Liver (tissue), 3 donors: ENCODE data around the gene AKAP7.

Source experiments
- HNF4A ChIP-seq, 2 donors: conservative IDR thresholded peaks; 2 replicates each; pipeline ENCODE4 v1.6.1; 2016; ENCODE audit warnings: antibody characterized with exemption in 2 of 2, mild to moderate bottlenecking in 2 of 2
- JUND ChIP-seq, 2 donors: IDR thresholded peaks; 2 replicates each; pipeline ENCODE4 v1.6.1; 2016; ENCODE audit warnings: antibody characterized with exemption in 2 of 2
- MAX ChIP-seq: IDR thresholded peaks from 2 replicates; pipeline ENCODE4 v1.6.1; 2016; ENCODE audit warnings: antibody characterized with exemption
- NR2F2 ChIP-seq: IDR thresholded peaks from 2 replicates; pipeline ENCODE4 v1.6.1; 2016; ENCODE audit warnings: antibody characterized with exemption
- RAD21 ChIP-seq, 2 donors: IDR thresholded peaks; 2 replicates each; pipeline ENCODE4 v1.6.1; 2016; ENCODE audit warnings: antibody characterized with exemption in 2 of 2, mild to moderate bottlenecking in 2 of 2
- TAF1 ChIP-seq: conservative IDR thresholded peaks from 2 replicates; pipeline ENCODE4 v1.6.1; 2016; ENCODE audit warnings: antibody characterized with exemption, mild to moderate bottlenecking
- YY1 ChIP-seq: IDR thresholded peaks from 2 replicates; pipeline ENCODE4 v1.6.1; 2016; ENCODE audit warnings: antibody characterized with exemption, mild to moderate bottlenecking
- TF ChIP-seq, protein P1 (sequence below): fragments of 150-350 bp; IDR thresholded peaks from 2 replicates; pipeline ENCODE4 v1.5.1; 2017; ENCODE audit warnings: improper control_type of control experiment, low read depth, low read length; ENCODE audit not compliant: missing input control
- TF ChIP-seq, protein P2 (sequence below): IDR thresholded peaks from 2 replicates; pipeline ENCODE4 v1.6.1; 2016; ENCODE audit warnings: antibody characterized with exemption
- donor health status: healthy.
- donor health status: healthy.

GRCh38 chr6:131227158-131227543 lies 91.9 kb downstream of the AKAP7 start:
- TF ChIP-seq, protein P1, sequence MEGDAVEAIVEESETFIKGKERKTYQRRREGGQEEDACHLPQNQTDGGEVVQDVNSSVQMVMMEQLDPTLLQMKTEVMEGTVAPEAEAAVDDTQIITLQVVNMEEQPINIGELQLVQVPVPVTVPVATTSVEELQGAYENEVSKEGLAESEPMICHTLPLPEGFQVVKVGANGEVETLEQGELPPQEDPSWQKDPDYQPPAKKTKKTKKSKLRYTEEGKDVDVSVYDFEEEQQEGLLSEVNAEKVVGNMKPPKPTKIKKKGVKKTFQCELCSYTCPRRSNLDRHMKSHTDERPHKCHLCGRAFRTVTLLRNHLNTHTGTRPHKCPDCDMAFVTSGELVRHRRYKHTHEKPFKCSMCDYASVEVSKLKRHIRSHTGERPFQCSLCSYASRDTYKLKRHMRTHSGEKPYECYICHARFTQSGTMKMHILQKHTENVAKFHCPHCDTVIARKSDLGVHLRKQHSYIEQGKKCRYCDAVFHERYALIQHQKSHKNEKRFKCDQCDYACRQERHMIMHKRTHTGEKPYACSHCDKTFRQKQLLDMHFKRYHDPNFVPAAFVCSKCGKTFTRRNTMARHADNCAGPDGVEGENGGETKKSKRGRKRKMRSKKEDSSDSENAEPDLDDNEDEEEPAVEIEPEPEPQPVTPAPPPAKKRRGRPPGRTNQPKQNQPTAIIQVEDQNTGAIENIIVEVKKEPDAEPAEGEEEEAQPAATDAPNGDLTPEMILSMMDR, result no peak
- no peak for TF ChIP-seq RAD21 (IDR thresholded peaks at IDR 0.05)
- TF ChIP-seq NR2F2, result no peak
- no peak for TF ChIP-seq TAF1
- TF ChIP-seq, protein P2, sequence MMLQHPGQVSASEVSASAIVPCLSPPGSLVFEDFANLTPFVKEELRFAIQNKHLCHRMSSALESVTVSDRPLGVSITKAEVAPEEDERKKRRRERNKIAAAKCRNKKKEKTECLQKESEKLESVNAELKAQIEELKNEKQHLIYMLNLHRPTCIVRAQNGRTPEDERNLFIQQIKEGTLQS, result no peak
- TF ChIP-seq YY1, result no peak
- no peak for TF ChIP-seq HNF4A (conservative IDR thresholded peaks at IDR 0.05)
- no peak for TF ChIP-seq MAX
- no peak for TF ChIP-seq JUND (IDR thresholded peaks at IDR 0.05)
